ENCODE data around the gene NUP153.

NUP153 gene

DNA sequence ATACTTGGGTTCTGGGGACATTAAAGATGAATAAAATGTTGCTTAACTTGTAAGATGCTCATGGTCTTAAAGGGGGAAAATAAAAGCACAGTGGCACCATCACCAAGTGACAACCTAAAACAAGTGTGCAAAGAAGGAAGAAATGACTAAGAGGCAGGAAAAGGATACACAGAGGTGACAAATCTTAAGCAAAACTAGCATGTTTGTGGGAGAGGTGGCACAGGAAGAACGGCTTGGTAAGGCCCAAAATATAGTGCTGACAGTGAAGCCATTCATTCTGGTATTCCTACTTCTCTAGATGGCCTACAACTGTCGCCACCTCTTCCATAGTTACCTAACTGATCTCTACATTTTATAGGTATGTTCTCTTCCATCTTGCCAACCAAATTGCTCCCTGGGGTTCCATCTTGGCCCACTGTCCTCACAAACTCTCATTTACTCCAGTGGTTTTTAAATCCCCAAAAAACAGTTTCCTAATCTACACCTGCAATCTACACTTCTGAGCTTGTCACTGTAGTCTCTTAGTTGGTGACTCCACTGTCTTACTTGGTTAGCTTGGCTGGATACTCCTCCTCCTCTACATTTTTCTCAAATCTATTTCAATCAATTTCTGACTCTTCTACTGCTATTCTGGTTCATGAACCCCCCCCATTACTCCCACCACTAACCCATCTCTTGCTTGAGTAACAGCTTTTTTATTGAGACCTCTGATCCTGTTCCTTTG is 73.1 kb downstream of the NUP153 start:
- DNase-seq (ENCODE audit: extremely low spot score) = no peak
- POLR2A ChIA-PET = no interaction called here
- CTCF ChIA-PET = interaction anchor here (1.1 to 4.6 kb wide), 3 partner anchors 11 to 50 kb away, joined by 3 to 12 read pairs (median 5); no protein-coding TSS in a partner anchor

DNA sequence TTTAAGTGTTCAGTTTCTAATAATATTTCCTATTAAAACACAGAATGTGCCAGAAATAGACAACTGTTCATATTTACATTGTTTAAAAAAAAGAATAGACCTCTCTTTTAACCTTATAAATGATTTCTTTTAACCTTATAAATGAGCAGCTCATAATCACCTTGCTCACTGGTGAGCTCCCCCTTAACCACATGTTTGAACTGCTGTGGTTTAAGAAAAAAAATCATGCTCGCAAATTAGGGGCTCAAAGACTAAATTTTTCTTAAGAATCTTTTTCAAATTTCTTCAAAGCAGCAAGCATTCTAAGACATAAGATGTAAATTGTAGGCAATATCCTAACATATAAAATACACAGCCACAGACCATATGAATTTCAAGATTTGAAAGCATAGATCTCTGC is 73.8 kb downstream of the NUP153 start:
- DNase-seq (ENCODE audit: extremely low spot score) = no peak
- TF ChIP-seq, protein P1, sequence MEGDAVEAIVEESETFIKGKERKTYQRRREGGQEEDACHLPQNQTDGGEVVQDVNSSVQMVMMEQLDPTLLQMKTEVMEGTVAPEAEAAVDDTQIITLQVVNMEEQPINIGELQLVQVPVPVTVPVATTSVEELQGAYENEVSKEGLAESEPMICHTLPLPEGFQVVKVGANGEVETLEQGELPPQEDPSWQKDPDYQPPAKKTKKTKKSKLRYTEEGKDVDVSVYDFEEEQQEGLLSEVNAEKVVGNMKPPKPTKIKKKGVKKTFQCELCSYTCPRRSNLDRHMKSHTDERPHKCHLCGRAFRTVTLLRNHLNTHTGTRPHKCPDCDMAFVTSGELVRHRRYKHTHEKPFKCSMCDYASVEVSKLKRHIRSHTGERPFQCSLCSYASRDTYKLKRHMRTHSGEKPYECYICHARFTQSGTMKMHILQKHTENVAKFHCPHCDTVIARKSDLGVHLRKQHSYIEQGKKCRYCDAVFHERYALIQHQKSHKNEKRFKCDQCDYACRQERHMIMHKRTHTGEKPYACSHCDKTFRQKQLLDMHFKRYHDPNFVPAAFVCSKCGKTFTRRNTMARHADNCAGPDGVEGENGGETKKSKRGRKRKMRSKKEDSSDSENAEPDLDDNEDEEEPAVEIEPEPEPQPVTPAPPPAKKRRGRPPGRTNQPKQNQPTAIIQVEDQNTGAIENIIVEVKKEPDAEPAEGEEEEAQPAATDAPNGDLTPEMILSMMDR (IDR thresholded peaks at IDR 0.05; ENCODE audit: control extremely low read depth, extremely low read depth, low read depth, missing control alignments) = no peak
- ChIA-PET CTCF (interaction anchor here (1.1 to 4.6 kb wide), 2 partner anchors 12 to 13 kb away, joined by 3 to 12 read pairs; no protein-coding TSS in a partner anchor), POLR2A (no interaction called here)

More for the DNA sequence above, 73.1 kb downstream of the NUP153 start:
- TF ChIP-seq, protein P1 (IDR thresholded peaks at IDR 0.05; ENCODE audit: control extremely low read depth, extremely low read depth, low read depth, missing control alignments) = no peak

DNA sequence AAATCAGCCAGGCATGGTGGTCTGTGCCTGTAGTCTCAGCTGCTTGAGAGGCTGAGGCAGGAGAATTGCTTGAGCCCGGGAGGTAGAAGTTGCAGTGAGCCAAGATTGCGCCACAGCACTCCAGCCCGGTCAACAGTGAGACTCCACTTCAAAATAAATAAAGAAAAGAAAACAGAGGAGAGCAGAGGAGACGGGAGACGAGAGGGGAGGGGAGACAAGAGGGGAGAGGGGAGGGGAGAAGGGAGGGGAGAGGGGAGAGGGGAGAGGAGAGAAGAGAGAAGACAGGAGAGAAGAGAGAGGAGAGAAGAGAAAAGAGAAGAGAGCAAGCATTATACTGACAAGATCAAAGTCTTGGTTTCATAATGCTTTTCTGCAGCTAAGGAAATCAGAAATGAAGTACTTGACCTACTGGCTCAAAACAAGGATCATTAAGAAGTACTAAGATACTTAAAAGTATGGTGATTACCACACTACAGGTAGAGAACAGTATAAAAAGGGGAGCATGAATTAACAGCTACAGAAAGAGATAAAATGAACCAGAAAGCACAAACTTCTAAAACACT is 76.1 kb downstream of the NUP153 start:
- TF ChIP-seq, protein P1 (IDR thresholded peaks at IDR 0.05; ENCODE audit: control extremely low read depth, extremely low read depth, low read depth, missing control alignments) = no peak
- POLR2A ChIA-PET = interaction anchor here (0.5 kb wide), 1 partner anchor 120 kb away, joined by 3 read pairs; no protein-coding TSS in a partner anchor
- no peak for DNase-seq (ENCODE audit: extremely low spot score)
- CTCF ChIA-PET = interaction anchor here (1.4 to 1.8 kb wide), 2 partner anchors 19 to 36 kb away, joined by 3 to 5 read pairs; no protein-coding TSS in a partner anchor

DNA sequence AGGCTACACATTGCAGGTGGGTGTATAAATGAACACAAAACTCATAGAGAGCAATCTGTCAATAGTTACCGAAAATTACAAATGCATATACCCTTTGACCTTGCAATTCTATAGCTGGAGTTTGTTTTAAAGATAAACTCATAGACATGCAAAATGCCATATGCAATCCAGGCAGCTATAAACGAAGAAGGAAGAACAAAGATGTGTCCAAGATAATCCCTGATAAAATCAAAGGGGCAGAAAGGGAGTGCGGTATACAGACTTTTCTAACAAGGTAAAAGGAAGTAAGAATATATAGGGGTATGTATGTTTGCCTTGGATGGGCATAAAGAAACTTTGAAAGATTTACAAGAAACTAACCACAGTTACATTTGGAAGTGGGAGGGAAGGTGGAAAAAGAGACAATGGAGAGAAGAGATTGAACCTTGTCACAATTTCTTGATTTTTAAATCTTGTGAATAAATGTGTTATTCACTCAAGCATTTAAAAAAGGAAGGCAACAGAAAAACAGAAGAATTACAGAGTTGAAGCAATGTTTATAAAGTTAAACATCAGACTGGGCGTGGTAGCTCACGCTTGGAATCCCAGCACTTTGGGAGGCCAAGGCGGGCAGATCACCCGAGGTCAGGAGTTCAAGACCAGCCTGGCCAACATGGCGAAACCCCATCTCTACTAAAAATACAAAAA is 76.8 kb downstream of the NUP153 start:
- TF ChIP-seq, protein P1 (IDR thresholded peaks at IDR 0.05; ENCODE audit: control extremely low read depth, extremely low read depth, low read depth, missing control alignments) = no peak
- CTCF ChIA-PET = interaction anchor here (1.4 kb wide), 1 partner anchor 21 kb away, joined by 3 read pairs; no protein-coding TSS in a partner anchor
- no peak for DNase-seq (ENCODE audit: extremely low spot score)
- POLR2A ChIA-PET = no interaction called here

DNA sequence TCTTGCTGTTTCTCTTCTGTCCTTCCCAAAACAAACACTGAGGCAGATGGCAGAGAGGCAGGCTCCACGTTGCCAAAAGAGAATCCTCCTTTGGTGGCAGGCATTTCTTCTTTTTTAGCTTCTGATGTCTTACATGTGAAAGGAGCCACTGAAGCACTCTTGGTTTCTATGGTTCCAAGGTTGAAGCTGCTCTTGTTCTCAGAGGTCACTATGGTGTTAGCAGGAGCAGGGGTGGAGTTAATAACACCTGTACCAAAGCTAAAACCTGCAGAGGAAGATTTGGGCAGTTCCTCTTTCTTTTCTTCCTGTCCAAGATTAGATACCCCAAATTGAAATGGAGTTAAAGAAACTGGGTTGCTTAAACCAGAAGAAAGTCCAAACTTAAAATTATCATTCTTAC is 77.9 kb downstream of the NUP153 start:
- ChIA-PET CTCF (interaction anchor here (0.9 to 1.8 kb wide), 4 partner anchors 8 to 115 kb away, joined by 3 to 7 read pairs (median 3); no protein-coding TSS in a partner anchor), POLR2A (no interaction called here)
- TF ChIP-seq, protein P1 (IDR thresholded peaks at IDR 0.05; ENCODE audit: control extremely low read depth, extremely low read depth, low read depth, missing control alignments) = no peak
- DNase-seq (ENCODE audit: extremely low spot score) = no peak

DNA sequence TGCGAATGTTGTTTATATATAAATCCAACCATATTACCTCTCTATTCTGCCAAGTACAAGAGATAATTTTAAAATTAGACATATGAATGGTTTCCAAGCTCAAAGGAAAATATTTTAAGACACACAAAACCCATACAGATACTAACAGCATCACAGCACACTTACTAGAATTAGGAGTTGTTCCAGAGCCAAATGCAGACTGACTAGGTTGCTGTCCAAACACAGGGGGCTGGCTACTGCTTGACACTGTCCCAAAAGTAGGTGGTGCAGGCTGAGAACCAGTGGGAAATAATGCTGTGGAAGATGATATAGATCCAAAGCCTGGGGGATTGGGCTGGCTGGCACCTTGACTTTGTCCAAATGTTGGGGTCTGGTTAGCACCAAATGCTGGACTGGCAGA is 82.3 kb downstream of the NUP153 start:
- no peak for DNase-seq (ENCODE audit: extremely low spot score)
- ChIA-PET POLR2A (no interaction called here), CTCF (interaction anchor here (1.5 kb wide), 1 partner anchor 72 kb away, joined by 3 read pairs; no protein-coding TSS in a partner anchor)
- TF ChIP-seq, protein P1 (IDR thresholded peaks at IDR 0.05; ENCODE audit: control extremely low read depth, extremely low read depth, low read depth, missing control alignments) = no peak
